HG03457 (cell line): ENCODE results near the gene IDH3G.

Experiments used
- ATAC-seq: cut with Tn5 transposase; IDR thresholded peaks from one replicate; pipeline ENCODE4 v1.9.1; 2021; ENCODE audit warnings: moderate number of reproducible peaks; ENCODE audit not compliant: unreplicated experiment

Gene IDH3G

GRCh38 chrX:153736071-153736820 is 57.9 kb downstream of the IDH3G start:
- ATAC-seq: no peak
